ENCODE measurements around the gene TTYH3. TPM values are rescaled to one million over a fixed set of nuclear protein-coding genes. Genes with fewer than 3 reads are reported as not detected.
A peak's percentile ranks its signal among the peaks of the same experiment; 100 is the strongest.

The TTYH3 gene
- polyA plus RNA-seq, 4 donors: 6.9 to 149 (median 20.6) TPM

- Histone ChIP-seq H3K4me1 (ENCODE audit: control insufficient read depth in 3 of 3, insufficient read depth in 2 of 3, low read depth in 1 of 3, low read length in 2 of 3) (peaks cover 3 to 67% (median 11%) of the 10 kb centered on the region in 3 donors), H3K4me3 (ENCODE audit: low read depth in 1 of 3, low read length in 3 of 3) (no peak overlapping the region), H3K27me3 (ENCODE audit: control insufficient read depth in 3 of 3, insufficient read depth in 3 of 3, low read length in 3 of 3) (no peaks in the 10 kb centered on the region), H3K36me3 (ENCODE audit: control insufficient read depth in 3 of 3, insufficient read depth in 2 of 3, low read depth in 1 of 3, low read length in 3 of 3) (peaks cover 0 to 2% (median 0%) of the 10 kb centered on the region in 3 donors), H3K9me3 (ENCODE audit: control insufficient read depth in 2 of 2, insufficient read depth in 1 of 2, low read depth in 1 of 2, low read length in 1 of 2) (no peaks in the 10 kb centered on the region), H3K27ac (ENCODE audit: low read depth in 1 of 3, low read length in 2 of 3) (peak overlapping the region; percentile 87 to 97 (median 90))
- 29 to 64% (median 44%) methylated on average over 17 to 18 of the region's 18 CpGs for WGBS, 3 donors
- DNase-seq: peak; percentile 59 to 77
- no peak for FAIRE-seq
Measured at GRCh38 chr7:2624293-2624886, 7.4 kb upstream of the TTYH3 start.

GRCh38 chr7:2626498-2627117 is 5.2 kb upstream of the TTYH3 start:
- DNase-seq (no peak), FAIRE-seq (no peak)
- 65 to 84% (median 82%) methylated on average over 19 to 20 of the region's 20 CpGs for WGBS, 3 donors
- Histone ChIP-seq H3K27me3 (ENCODE audit: control insufficient read depth in 3 of 3, insufficient read depth in 3 of 3, low read length in 3 of 3) (no peaks in the 10 kb centered on the region), H3K4me3 (ENCODE audit: low read depth in 1 of 3, low read length in 3 of 3) (no peak overlapping the region), H3K4me1 (ENCODE audit: control insufficient read depth in 3 of 3, insufficient read depth in 2 of 3, low read depth in 1 of 3, low read length in 2 of 3) (peaks cover 6 to 76% (median 13%) of the 10 kb centered on the region in 3 donors), H3K36me3 (ENCODE audit: control insufficient read depth in 3 of 3, insufficient read depth in 2 of 3, low read depth in 1 of 3, low read length in 3 of 3) (no peaks in the 10 kb centered on the region), H3K27ac (ENCODE audit: low read depth in 1 of 3, low read length in 2 of 3) (peak overlapping the region in 2 of 3 donors; percentile 37 to 47), H3K9me3 (ENCODE audit: control insufficient read depth in 2 of 2, insufficient read depth in 1 of 2, low read depth in 1 of 2, low read length in 1 of 2) (no peaks in the 10 kb centered on the region)

- H3K9me3 ChIP-seq (ENCODE audit: control insufficient read depth in 2 of 2, insufficient read depth in 1 of 2, low read depth in 1 of 2, low read length in 1 of 2): no peaks in the 10 kb centered on the region
- peaks cover 6 to 68% (median 7%) of the 10 kb centered on the region in 3 donors for H3K4me1 ChIP-seq (ENCODE audit: control insufficient read depth in 3 of 3, insufficient read depth in 2 of 3, low read depth in 1 of 3, low read length in 2 of 3)
- WGBS, 3 donors: 60 to 76% (median 67%) methylated on average over 7 to 9 of the region's 9 CpGs
- H3K27me3 ChIP-seq (ENCODE audit: control insufficient read depth in 3 of 3, insufficient read depth in 3 of 3, low read length in 3 of 3): no peaks in the 10 kb centered on the region
- no peaks in the 10 kb centered on the region for H3K36me3 ChIP-seq (ENCODE audit: control insufficient read depth in 3 of 3, insufficient read depth in 2 of 3, low read depth in 1 of 3, low read length in 3 of 3)
- no peak overlapping the region for H3K4me3 ChIP-seq (ENCODE audit: low read depth in 1 of 3, low read length in 3 of 3)
- DNase-seq: no peak
- peak overlapping the region in 2 of 3 donors; percentile 6 to 59 for H3K27ac ChIP-seq (ENCODE audit: low read depth in 1 of 3, low read length in 2 of 3)
- no peak for FAIRE-seq
Measured at GRCh38 chr7:2627258-2628129, 4.3 kb upstream of the TTYH3 start.

- 18 to 61% (median 50%) methylated on average over 12 of the region's 12 CpGs for WGBS, 3 donors
- Histone ChIP-seq H3K4me3 (ENCODE audit: low read depth in 1 of 3, low read length in 3 of 3) (no peak overlapping the region), H3K4me1 (ENCODE audit: control insufficient read depth in 3 of 3, insufficient read depth in 2 of 3, low read depth in 1 of 3, low read length in 2 of 3) (peaks cover 3 to 62% (median 6%) of the 10 kb centered on the region in 3 donors), H3K27ac (ENCODE audit: low read depth in 1 of 3, low read length in 2 of 3) (peak overlapping the region in 1 of 3 donors; percentile 59), H3K27me3 (ENCODE audit: control insufficient read depth in 3 of 3, insufficient read depth in 3 of 3, low read length in 3 of 3) (no peaks in the 10 kb centered on the region), H3K36me3 (ENCODE audit: control insufficient read depth in 3 of 3, insufficient read depth in 2 of 3, low read depth in 1 of 3, low read length in 3 of 3) (no peaks in the 10 kb centered on the region), H3K9me3 (ENCODE audit: control insufficient read depth in 2 of 2, insufficient read depth in 1 of 2, low read depth in 1 of 2, low read length in 1 of 2) (no peaks in the 10 kb centered on the region)
- no peak for FAIRE-seq
- DNase-seq: peak; percentile 21 to 66
Measured at GRCh38 chr7:2628130-2628482, 3.7 kb upstream of the TTYH3 start.

GRCh38 chr7:2628891-2629290 is 2.9 kb upstream of the TTYH3 start:
- Histone ChIP-seq H3K36me3 (ENCODE audit: control insufficient read depth in 3 of 3, insufficient read depth in 2 of 3, low read depth in 1 of 3, low read length in 3 of 3) (peaks cover 0 to 4% (median 0%) of the 10 kb centered on the region in 3 donors), H3K27ac (ENCODE audit: low read depth in 1 of 3, low read length in 2 of 3) (no peak overlapping the region), H3K27me3 (ENCODE audit: control insufficient read depth in 3 of 3, insufficient read depth in 3 of 3, low read length in 3 of 3) (no peaks in the 10 kb centered on the region), H3K9me3 (ENCODE audit: control insufficient read depth in 2 of 2, insufficient read depth in 1 of 2, low read depth in 1 of 2, low read length in 1 of 2) (no peaks in the 10 kb centered on the region), H3K4me3 (ENCODE audit: low read depth in 1 of 3, low read length in 3 of 3) (no peak overlapping the region), H3K4me1 (ENCODE audit: control insufficient read depth in 3 of 3, insufficient read depth in 2 of 3, low read depth in 1 of 3, low read length in 2 of 3) (peaks cover 5 to 59% (median 6%) of the 10 kb centered on the region in 3 donors)
- WGBS, 3 donors: 91 to 92% (median 91%) methylated on average over 7 of the region's 7 CpGs
- DNase-seq (no peak), FAIRE-seq (no peak)

GRCh38 chr7:2629746-2630681 is 1.8 kb upstream of the TTYH3 start:
- Histone ChIP-seq H3K36me3 (ENCODE audit: control insufficient read depth in 3 of 3, insufficient read depth in 2 of 3, low read depth in 1 of 3, low read length in 3 of 3) (peaks cover 0 to 14% (median 0%) of the 10 kb centered on the region in 3 donors), H3K27me3 (ENCODE audit: control insufficient read depth in 3 of 3, insufficient read depth in 3 of 3, low read length in 3 of 3) (no peaks in the 10 kb centered on the region), H3K4me1 (ENCODE audit: control insufficient read depth in 3 of 3, insufficient read depth in 2 of 3, low read depth in 1 of 3, low read length in 2 of 3) (peaks cover 4 to 59% (median 5%) of the 10 kb centered on the region in 3 donors), H3K9me3 (ENCODE audit: control insufficient read depth in 2 of 2, insufficient read depth in 1 of 2, low read depth in 1 of 2, low read length in 1 of 2) (no peaks in the 10 kb centered on the region), H3K27ac (ENCODE audit: low read depth in 1 of 3, low read length in 2 of 3) (peak overlapping the region; percentile 80 to 91 (median 88)), H3K4me3 (ENCODE audit: low read depth in 1 of 3, low read length in 3 of 3) (no peak overlapping the region)
- DNase-seq (peak; percentile 83 to 94), FAIRE-seq (no peak)
- WGBS, 3 donors: 27 to 51% (median 35%) methylated on average over 21 of the region's 21 CpGs

- no peaks in the 10 kb centered on the region for H3K9me3 ChIP-seq (ENCODE audit: control insufficient read depth in 2 of 2, insufficient read depth in 1 of 2, low read depth in 1 of 2, low read length in 1 of 2)
- 2 to 7% (median 3%) methylated on average over 32 to 35 of the region's 35 CpGs for WGBS, 3 donors
- H3K4me3 ChIP-seq (ENCODE audit: low read depth in 1 of 3, low read length in 3 of 3): peak overlapping the region; percentile 68 to 98 (median 77)
- no peak for FAIRE-seq
- H3K27me3 ChIP-seq (ENCODE audit: control insufficient read depth in 3 of 3, insufficient read depth in 3 of 3, low read length in 3 of 3): no peaks in the 10 kb centered on the region
- peaks cover 4 to 76% (median 5%) of the 10 kb centered on the region in 3 donors for H3K4me1 ChIP-seq (ENCODE audit: control insufficient read depth in 3 of 3, insufficient read depth in 2 of 3, low read depth in 1 of 3, low read length in 2 of 3)
- H3K36me3 ChIP-seq (ENCODE audit: control insufficient read depth in 3 of 3, insufficient read depth in 2 of 3, low read depth in 1 of 3, low read length in 3 of 3): peaks cover 0 to 44% (median 0%) of the 10 kb centered on the region in 3 donors
- peak; percentile 51 to 87 for DNase-seq
- peak overlapping the region; percentile 27 to 96 (median 83) for H3K27ac ChIP-seq (ENCODE audit: low read depth in 1 of 3, low read length in 2 of 3)
Measured at GRCh38 chr7:2632733-2633537, 1.1 kb downstream of the TTYH3 start.

All from small intestine (tissue), 7 donors.